T-helper 1 cell treated with Interleukin-12 subunit alpha and Interleukin-12 subunit beta and Interleukin-4 antibody, amounts not matched to agents 30 μg/mL and 1 μg/mL, for 36 hours (primary cell): ENCODE results near the gene MCF2L2.

Experiments
- H3K27ac Mint-ChIP-seq: one replicate; pipeline ENCODE4 v1.8.0; 2021; ENCODE audit warnings: mild to moderate bottlenecking, mixed read lengths
- H3K27me3 Mint-ChIP-seq: one replicate; pipeline ENCODE4 v1.8.0; 2021; ENCODE audit warnings: low read depth, mixed read lengths
- H3K36me3 Mint-ChIP-seq: one replicate; pipeline ENCODE4 v1.8.0; 2021; ENCODE audit warnings: low read depth, mixed read lengths
- H3K4me1 Mint-ChIP-seq: one replicate; pipeline ENCODE4 v1.8.0; 2021; ENCODE audit warnings: low read depth, mixed read lengths
- H3K4me3 Mint-ChIP-seq: one replicate; pipeline ENCODE4 v1.8.0; 2021; ENCODE audit warnings: mild to moderate bottlenecking, moderate library complexity, mixed read lengths
- H3K9me3 Mint-ChIP-seq: one replicate; pipeline ENCODE4 v1.8.0; 2021; ENCODE audit warnings: mixed read lengths

The MCF2L2 gene

DNA sequence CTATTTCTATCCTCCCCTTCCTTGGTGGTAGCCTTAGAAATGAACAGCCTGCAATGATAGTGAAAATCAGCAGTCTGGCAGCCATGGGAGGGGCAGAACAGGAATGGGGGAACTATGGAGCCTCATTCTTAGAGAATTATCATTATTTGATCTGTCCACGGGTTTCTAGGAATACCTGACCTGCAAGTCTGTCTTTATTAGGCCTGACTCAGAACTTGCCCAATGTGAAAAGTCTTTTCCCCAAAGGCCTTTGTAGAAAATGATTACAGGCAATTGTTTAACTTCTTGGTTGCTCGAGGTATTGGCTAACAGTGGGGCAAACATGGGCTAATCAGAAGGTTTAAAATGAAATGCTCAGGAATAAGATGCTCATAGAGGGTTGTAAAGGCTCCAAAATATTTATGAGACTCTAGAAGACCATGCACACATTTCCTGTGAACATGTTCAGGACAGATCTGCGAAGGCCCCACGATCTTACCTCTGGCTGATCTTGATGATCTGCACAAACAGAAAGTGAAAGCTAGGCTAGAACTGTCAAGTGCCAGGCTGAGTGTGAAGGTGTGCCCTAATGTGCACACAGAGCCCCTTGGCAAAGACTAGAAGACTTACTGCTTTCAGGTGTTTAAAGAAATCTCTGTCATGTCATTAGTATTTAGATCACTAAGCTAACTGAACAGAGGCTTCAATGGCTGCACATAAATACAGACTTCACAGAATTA lies 226.3 kb downstream of the MCF2L2 start:
- H3K27ac Mint-ChIP-seq = peak overlapping the region; percentile 63
- H3K4me3 Mint-ChIP-seq = peak overlapping the region; percentile 47
- peaks cover 7% of the 10 kb centered on the region for H3K4me1 Mint-ChIP-seq
- no peaks in the 10 kb centered on the region for H3K27me3 Mint-ChIP-seq
- peaks cover 19% of the 10 kb centered on the region for H3K36me3 Mint-ChIP-seq
- peaks cover 23% of the 10 kb centered on the region for H3K9me3 Mint-ChIP-seq

DNA sequence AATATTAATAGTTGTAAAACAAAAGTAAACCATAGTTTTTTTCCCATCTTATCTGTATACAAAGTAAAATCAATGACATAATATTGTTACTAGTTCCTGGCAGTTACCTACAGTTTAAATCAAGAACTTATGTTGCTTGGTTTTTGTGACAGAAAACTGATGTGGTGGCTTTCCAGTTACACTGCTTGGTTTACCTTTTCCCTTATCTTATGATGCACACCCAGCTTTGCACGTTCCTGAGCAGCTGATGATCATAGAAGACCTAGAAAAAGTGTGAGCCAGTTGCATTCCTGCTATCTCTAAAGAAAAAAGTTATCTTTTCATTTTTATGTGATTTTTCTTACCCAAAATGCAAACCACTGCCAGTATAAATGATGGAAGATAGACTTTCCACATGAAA lies 229.5 kb downstream of the MCF2L2 start:
- H3K4me3 Mint-ChIP-seq = no peak overlapping the region
- H3K36me3 Mint-ChIP-seq = peaks cover 14% of the 10 kb centered on the region
- H3K4me1 Mint-ChIP-seq = peaks cover 7% of the 10 kb centered on the region
- no peaks in the 10 kb centered on the region for H3K27me3 Mint-ChIP-seq
- H3K9me3 Mint-ChIP-seq = peaks cover 19% of the 10 kb centered on the region
- no peak overlapping the region for H3K27ac Mint-ChIP-seq

DNA sequence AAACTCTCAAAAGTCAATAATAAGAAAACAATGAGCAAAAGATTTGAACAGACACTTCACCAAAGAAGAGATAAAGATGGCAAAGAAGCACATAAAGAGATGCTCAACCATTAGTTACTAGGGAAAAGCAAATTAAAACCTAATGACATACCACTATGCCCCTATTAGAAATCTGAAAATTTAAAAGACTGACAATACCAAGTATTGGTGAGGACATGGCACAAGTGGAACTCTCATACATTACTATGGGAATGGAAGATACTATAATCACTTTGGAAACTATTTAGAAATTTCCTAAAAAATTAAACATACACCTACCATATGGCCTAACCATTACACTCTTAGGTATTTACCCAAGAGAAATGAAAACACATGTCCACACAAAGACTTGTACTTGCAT lies 230.7 kb downstream of the MCF2L2 start:
- H3K9me3 Mint-ChIP-seq = peaks cover 10% of the 10 kb centered on the region
- H3K4me3 Mint-ChIP-seq = no peak overlapping the region
- H3K27ac Mint-ChIP-seq = no peak overlapping the region
- H3K4me1 Mint-ChIP-seq = peaks cover 11% of the 10 kb centered on the region
- no peaks in the 10 kb centered on the region for H3K27me3 Mint-ChIP-seq
- H3K36me3 Mint-ChIP-seq = peaks cover 7% of the 10 kb centered on the region

DNA sequence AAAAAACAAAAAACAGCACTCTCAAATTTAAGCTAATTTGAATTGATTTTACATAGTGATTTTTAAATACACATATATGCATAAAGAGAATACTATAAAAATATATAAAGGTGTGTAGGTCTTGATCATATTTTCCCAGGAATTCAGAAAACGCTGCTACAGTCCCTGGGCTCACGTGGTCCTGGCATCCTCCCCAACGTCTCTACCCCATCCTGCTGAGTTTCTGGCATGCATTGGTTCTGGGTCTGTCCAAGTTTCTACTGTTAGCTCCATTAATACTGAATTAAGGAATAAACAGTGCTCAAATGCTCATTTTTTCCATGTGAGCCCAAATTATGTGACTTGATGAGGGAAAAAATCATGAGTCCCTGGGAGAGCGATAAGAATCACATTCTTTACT lies 233.2 kb downstream of the MCF2L2 start:
- Mint-ChIP-seq H3K27ac (no peak overlapping the region), H3K36me3 (no peaks in the 10 kb centered on the region), H3K4me1 (peaks cover 5% of the 10 kb centered on the region), H3K27me3 (no peaks in the 10 kb centered on the region), H3K4me3 (no peak overlapping the region), H3K9me3 (no peaks in the 10 kb centered on the region)

DNA sequence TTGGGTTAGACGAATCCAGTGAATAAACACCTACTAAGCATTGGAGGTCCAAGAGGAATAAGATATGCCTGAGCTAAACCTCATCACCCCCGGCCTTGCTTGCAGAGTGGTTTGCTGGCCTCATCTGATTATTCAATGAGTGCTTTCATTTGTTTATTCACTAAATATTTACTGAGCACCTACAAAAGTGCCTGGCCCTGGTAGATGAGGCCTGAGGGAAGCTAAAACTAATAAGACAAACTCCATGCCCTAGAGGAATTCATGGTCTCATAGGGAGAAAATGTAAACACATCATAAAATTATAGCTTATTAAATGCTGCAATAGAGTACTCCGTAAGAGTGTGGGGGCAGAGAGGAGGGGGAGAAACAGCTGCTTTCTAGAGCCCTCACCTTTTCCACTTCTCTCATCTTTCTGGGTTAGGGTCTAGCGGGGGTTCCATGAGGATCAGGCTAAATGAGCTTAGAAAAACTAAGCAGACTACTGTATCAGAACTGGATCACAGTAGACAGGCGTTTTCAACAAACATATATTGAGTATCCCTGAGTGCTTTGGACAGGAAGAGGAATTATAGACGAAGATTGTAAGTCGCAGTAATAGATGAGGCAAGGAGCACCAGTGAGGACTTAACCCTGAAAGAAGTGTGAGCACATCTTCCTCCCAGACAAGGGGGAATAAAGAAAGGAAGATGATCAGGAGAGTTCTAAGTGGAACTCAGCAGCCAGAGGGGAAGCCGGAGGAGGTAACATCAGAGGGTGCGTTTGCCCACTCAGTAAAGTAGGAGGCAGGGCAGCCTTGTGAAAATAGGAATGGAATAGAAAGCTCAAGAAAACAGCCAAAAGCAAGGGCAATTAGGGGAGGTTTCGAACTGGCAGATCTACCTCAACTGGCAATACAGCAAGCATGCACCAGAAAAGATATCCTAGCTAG lies 234.4 kb downstream of the MCF2L2 start:
- H3K9me3 Mint-ChIP-seq = no peaks in the 10 kb centered on the region
- no peaks in the 10 kb centered on the region for H3K36me3 Mint-ChIP-seq
- peaks cover 5% of the 10 kb centered on the region for H3K4me1 Mint-ChIP-seq
- H3K4me3 Mint-ChIP-seq = no peak overlapping the region
- H3K27ac Mint-ChIP-seq = no peak overlapping the region
- H3K27me3 Mint-ChIP-seq = no peaks in the 10 kb centered on the region

DNA sequence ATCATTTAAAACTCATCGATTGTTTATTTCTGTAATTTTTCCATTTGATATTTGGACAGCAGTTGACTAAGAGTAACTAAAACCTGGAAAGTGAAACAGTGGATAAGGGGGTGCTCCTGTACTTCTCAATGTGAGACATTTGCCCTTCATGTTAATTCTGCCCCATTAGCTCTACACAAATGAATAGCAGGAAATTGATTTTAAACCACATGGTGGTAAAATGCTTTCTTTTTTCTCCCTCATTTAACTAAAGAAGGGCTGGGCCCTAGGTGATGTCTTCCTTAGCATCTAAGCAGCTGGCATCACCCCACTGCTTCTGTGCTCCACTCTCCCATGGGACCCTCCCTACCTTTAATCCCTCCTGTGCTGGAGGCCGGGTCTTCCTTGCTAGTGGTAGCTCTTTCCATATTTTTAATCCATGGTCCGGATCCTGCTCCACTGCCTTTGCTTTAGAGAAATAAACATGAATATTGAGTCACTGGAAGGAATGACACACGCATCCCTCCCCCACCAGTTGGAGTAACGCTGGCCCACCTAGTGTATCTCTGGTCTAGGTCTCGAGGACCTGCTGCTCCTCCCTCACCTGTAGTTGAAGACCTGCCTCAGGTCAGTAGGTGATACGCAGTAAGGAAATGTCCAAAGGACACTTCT lies 235.6 kb downstream of the MCF2L2 start:
- peaks cover 5% of the 10 kb centered on the region for H3K4me1 Mint-ChIP-seq

DNA sequence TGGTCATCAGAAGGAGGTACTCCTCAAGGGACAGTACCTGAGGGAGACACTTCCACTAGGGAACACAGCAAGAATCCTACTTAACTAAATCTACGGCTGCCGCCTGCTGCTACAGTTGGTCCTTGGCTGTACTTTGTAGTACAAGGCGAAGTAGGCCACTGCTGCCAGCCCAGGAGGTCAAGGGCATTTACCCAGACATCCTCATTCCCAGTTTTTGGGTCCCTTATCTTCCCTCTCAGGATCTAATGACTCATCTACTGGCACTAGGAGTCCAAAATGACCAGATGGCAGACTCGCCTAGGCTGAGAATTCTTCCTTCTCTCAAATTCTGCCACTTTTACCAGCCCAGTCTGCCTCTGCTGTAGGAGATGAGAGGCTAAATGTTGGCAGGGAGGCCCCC lies 238.8 kb downstream of the MCF2L2 start:
- Mint-ChIP-seq H3K4me1 (peaks cover 7% of the 10 kb centered on the region), H3K27me3 (no peaks in the 10 kb centered on the region), H3K36me3 (no peaks in the 10 kb centered on the region), H3K4me3 (no peak overlapping the region), H3K27ac (no peak overlapping the region), H3K9me3 (no peaks in the 10 kb centered on the region)

More for the DNA sequence above, 235.6 kb downstream of the MCF2L2 start:
- H3K4me3 Mint-ChIP-seq = no peak overlapping the region
- no peaks in the 10 kb centered on the region for H3K27me3 Mint-ChIP-seq
- H3K36me3 Mint-ChIP-seq = no peaks in the 10 kb centered on the region
- H3K9me3 Mint-ChIP-seq = no peaks in the 10 kb centered on the region
- no peak overlapping the region for H3K27ac Mint-ChIP-seq

DNA sequence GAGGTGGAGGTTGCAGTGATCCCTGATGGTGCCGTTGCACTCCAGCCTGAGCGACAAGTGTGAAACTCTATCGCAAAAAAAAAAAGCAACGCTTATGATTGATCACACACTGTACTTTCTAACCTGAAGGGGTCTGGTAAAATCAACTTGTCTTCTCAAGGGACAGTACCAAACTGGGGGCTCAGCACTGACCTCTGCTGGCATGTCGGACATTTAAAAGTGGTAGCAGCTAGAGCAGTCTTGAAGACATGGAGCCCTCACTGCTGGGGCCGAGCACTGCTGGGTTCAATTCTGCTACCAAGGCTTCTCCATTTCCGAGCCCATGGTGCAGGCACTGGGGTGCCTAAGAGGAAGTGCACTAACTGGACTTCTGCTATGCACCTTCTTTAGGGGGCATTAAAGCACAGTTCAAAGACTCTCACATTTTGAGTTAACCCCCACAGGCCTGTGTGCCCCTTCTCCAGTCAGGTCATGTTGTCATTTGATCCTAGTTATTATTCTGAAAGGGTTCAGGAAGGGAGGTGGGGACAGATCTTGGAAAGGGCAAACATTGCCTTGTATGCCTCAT lies 239.4 kb downstream of the MCF2L2 start:
- no peaks in the 10 kb centered on the region for H3K27me3 Mint-ChIP-seq
- no peaks in the 10 kb centered on the region for H3K36me3 Mint-ChIP-seq
- no peak overlapping the region for H3K27ac Mint-ChIP-seq
- peaks cover 7% of the 10 kb centered on the region for H3K4me1 Mint-ChIP-seq
- no peaks in the 10 kb centered on the region for H3K9me3 Mint-ChIP-seq
- H3K4me3 Mint-ChIP-seq = no peak overlapping the region

DNA sequence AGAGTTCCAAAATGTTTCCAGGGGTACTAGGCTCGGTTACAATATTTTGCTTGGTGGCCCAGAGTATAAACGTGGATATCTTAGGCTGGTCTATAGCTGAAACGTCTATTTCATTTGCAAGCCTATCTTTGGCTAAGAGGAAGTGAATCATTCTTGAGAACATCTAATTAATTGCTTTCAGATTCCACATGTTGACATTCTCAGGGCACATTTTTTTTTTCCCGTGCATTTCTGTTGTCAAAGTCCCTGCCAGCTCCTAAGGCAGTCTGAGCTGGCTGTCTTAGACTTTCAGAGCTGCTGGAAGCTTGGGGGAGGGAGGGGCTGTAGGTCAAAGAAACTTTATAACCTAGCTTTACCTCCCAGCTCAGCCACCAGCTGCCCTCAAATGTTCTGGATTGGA lies 242.7 kb downstream of the MCF2L2 start:
- Mint-ChIP-seq H3K27ac (no peak overlapping the region), H3K4me1 (peaks cover 2% of the 10 kb centered on the region), H3K4me3 (no peak overlapping the region), H3K36me3 (no peaks in the 10 kb centered on the region), H3K27me3 (peaks cover 3% of the 10 kb centered on the region), H3K9me3 (no peaks in the 10 kb centered on the region)

DNA sequence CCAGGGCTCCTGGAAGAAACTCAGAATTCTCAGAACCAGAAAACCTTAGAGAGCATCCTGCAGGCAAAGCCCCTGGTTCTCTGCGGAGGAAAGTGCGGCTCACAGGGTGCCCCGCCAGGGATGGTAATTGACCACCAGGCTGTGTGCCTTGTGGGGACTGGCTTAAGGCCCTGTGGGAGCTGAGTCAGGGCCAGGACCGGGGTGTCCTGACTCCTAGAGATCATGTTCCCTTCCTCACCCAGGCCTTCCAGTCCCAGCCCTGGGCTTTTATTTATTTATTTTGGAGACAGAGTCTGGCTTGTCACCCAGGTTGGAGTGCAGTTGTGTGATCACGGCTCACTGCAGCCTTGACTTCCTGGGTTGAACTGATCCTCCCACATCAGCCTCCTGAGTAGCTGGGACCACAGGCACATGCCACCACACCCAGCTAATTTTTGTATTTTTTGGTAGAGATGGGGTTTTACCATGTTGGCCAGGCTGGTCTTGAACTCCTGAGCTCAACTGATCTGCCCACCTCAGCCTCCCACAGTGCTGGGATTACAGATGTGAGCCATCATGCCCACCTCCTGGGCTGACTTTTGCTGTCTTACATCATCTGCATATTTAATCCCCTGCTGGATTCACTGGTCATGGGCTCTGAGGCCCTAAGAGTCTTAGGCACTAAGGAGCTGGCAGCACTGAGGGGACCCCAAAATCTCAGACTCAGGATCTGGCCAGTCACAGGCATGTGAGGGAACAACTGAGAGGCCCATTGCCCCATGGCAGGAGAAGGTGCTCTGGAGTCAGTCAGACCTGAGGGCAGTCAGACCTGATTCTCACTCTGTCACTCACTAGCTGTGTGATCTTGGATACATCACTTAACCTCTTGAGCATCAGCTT lies 245.4 kb downstream of the MCF2L2 start:
- H3K4me3 Mint-ChIP-seq = no peak overlapping the region
- no peaks in the 10 kb centered on the region for H3K36me3 Mint-ChIP-seq

DNA sequence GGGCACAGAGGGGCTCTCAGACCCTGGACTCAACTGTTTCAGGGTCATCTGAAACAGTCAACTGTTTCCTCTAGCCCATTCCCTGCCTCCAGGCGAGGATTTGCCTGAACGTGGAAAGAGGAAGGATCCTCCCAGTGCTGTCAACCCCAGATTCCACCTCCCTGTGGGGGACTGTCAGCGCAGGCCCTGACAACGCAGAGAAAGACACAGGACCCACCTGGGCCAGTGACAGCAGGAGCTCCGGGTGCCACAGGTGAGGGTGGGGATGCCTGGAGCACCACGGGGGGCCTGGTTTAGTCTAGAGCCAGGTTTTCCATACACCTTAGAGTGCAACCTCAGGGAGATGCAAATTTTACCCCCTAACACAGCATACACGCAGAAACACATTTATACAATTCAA lies 246.3 kb downstream of the MCF2L2 start:
- H3K4me1 Mint-ChIP-seq = peaks cover 13% of the 10 kb centered on the region
- no peak overlapping the region for H3K4me3 Mint-ChIP-seq
- H3K9me3 Mint-ChIP-seq = no peaks in the 10 kb centered on the region
- H3K27ac Mint-ChIP-seq = no peak overlapping the region
- H3K27me3 Mint-ChIP-seq = peaks cover 26% of the 10 kb centered on the region
- H3K36me3 Mint-ChIP-seq = no peaks in the 10 kb centered on the region

More for the DNA sequence above, 245.4 kb downstream of the MCF2L2 start:
- H3K27ac Mint-ChIP-seq = no peak overlapping the region
- H3K27me3 Mint-ChIP-seq = peaks cover 23% of the 10 kb centered on the region
- H3K9me3 Mint-ChIP-seq = no peaks in the 10 kb centered on the region
- H3K4me1 Mint-ChIP-seq = peaks cover 13% of the 10 kb centered on the region

DNA sequence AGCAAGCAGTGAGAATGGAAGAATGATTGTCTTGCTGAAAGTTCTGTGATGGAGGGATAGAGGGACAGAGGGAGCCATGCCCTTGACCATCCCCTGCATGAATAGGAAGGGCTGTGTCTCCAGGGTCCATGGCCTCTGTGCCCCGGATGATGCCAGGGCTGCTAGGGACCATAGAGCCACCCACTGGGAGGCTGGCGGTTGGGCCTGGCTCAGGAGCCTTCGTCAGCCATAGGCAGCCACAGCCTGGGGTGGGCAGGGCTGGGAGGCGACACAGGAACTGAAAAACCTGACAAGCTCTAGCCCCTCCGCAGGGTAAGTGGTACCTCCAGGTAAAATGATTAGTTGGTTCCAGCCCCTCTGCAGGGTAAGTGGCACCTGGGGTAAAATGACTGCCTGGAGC lies 246.8 kb downstream of the MCF2L2 start:
- peaks cover 31% of the 10 kb centered on the region for H3K27me3 Mint-ChIP-seq
- H3K27ac Mint-ChIP-seq = no peak overlapping the region

DNA sequence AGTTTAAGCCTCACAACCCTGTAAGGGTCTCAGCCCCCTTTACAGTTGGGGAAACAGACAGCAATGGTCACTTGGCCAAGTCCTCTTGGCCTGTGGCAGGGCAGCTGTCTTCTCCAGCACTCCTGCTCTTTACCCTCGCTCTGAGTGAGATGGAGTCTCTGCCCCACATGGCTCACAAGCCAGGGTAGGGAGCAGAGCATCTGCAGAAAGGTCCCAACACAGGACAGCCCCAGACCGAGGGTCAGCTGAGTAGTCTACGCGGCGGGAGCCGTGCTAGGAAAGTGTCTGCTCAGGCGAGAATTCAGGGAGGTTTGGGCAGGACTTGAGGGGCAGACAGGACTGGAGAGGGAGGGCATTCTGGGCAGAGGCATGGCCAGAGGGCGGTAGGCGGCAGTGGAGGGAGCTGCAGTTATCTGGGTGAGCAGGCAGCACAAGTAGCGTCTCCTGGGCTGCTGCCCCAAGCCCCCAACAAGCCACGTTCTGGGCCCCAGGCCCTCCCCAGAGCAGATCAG lies 247.6 kb downstream of the MCF2L2 start:
- Mint-ChIP-seq H3K36me3 (no peaks in the 10 kb centered on the region), H3K27ac (no peak overlapping the region), H3K4me3 (no peak overlapping the region), H3K9me3 (no peaks in the 10 kb centered on the region), H3K27me3 (peaks cover 37% of the 10 kb centered on the region), H3K4me1 (peaks cover 13% of the 10 kb centered on the region)

More for the DNA sequence above, 246.8 kb downstream of the MCF2L2 start:
- no peak overlapping the region for H3K4me3 Mint-ChIP-seq
- peaks cover 13% of the 10 kb centered on the region for H3K4me1 Mint-ChIP-seq
- no peaks in the 10 kb centered on the region for H3K9me3 Mint-ChIP-seq
- H3K36me3 Mint-ChIP-seq = no peaks in the 10 kb centered on the region
